A673 (cell line): ENCODE data around the gene TMEM266.

Experiments used
- CTCF ChIP-seq: fragments of 300-800, 200-600 bp; sonication (generic); conservative IDR thresholded peaks from 2 replicates; pipeline ENCODE4 v1.5.1; 2017; ENCODE audit warnings: low read depth, mild to moderate bottlenecking, antibody characterized with exemption, low read length, moderate library complexity, mixed read lengths
- EZH2 ChIP-seq: fragments of 200-600 bp; sonication (generic); IDR thresholded peaks from 2 replicates; pipeline ENCODE4 v1.6.1; 2017; ENCODE audit warnings: borderline replicate concordance, low read depth, mild to moderate bottlenecking, mixed read lengths, antibody characterized with exemption, low read length; ENCODE audit not compliant: poor library complexity, severe bottlenecking

- no peak for TF ChIP-seq CTCF
- TF ChIP-seq EZH2 = no peak
Measured at GRCh38 chr15:76107169-76107568, 47.4 kb downstream of the TMEM266 start.
